ENCODE results near the gene RTL10.
"Not testable (repeated sequence)": the region's sequence is repeated elsewhere in the genome, so short reads cannot be mapped to it uniquely, and the experiment has no call there.

Gene RTL10

DNA sequence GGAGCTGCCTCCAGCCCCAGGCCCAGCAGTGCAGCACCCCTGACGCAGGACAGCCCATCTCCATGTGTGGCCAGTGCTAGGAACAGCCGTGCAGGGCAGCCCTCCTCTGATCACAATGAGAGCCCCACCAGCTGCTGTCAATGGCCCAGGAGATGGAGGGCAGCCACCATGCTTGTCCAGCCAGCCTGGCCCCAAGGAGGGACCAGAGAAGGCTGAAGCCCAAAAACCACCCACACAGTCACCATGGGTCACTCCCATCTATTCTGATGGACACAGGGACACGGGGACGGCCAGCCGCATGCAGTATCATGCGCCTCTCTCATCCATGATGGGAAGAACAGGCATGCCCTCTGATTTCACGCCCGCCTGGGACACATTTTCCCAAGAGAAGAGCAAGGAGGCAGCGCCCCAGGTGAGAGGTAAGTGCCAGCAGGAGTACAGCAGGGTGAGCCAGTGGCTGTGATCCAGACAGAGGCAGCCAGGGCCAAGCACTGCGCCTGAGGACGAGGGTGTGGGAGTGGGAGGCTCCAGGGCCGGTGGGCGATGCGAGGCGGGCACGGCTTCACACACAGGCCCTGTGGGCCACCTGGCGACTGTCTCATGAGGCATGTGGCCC lies 33.6 kb upstream of the RTL10 start:
- DNase-seq = no peak

DNA sequence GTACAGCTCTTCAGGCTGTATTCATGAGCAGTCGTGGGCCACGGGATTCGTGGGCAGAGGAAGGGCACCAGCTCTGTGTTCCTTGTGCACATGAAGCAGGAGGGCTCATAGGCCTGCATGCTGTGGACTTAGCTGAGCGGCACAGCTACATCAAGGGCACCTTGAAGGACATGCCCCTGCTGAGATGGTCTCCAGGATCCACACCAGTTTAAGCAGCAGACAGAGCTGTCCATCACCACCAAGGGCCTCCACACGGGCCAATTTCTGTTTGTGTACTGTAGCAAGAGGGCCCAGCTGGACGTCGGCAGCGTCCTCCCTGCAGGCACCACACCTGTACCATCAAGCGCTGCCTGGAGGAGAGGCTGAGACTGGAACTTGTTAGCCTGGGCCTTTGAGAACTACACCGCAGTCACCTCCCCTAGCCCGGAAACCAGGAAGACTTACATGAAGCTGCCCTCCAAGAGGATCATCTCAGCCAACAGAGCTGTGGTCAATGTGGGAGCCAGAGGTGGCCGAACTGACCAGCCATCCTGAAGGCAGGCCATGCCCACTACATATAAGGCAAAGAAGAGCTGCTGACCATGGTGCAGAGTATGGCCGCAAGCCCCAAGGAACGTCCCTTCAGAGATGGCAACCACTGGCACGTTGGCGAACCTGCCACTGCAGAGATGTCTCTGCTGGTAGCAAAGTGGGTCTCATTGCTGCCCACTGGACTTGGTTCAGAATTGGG lies 32.7 kb upstream of the RTL10 start:
- DNase-seq = no peak

GRCh38 chr22:19886605-19887255 lies 32.1 kb upstream of the RTL10 start:
- DNase-seq = no peak

DNA sequence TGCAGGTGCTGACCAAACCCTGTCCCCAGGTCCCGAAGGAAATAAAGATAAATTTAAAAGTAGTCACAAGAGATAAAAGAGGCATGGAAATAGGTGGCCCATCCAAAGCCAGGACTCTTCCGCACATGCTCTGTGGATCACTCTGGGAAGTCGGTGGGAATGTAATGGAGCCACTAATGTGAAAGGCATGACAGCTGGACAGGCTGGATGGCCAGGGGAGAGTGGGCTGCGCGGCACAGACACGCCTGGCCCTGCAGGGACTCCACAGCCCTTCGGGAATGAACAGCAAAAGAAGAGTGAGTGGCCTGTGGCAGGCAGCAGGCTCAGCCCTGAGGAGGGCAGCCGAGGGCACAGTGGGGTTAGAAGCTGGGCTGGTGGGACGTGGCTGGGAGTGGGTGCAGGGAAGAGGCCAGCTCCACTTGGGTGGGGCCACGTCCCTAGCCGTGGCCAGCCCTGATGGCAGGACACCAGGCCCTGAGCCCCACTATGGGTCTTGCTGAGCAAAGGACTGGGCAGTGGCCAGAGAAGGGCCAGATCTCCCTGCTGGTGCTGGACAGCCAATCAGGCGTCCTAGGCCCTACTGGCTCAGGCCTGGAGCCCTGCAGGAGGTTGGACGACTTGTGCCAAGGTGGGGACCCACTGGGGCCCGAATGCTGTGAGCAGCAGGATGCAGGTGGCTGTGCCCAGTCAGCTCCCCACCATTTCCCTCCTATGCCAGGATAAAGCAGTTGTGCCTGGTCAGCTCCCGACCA lies 31.3 kb upstream of the RTL10 start:
- DNase-seq = no peak

GRCh38 chr22:19884954-19885751 lies 30.5 kb upstream of the RTL10 start:
- no peak for DNase-seq

DNA sequence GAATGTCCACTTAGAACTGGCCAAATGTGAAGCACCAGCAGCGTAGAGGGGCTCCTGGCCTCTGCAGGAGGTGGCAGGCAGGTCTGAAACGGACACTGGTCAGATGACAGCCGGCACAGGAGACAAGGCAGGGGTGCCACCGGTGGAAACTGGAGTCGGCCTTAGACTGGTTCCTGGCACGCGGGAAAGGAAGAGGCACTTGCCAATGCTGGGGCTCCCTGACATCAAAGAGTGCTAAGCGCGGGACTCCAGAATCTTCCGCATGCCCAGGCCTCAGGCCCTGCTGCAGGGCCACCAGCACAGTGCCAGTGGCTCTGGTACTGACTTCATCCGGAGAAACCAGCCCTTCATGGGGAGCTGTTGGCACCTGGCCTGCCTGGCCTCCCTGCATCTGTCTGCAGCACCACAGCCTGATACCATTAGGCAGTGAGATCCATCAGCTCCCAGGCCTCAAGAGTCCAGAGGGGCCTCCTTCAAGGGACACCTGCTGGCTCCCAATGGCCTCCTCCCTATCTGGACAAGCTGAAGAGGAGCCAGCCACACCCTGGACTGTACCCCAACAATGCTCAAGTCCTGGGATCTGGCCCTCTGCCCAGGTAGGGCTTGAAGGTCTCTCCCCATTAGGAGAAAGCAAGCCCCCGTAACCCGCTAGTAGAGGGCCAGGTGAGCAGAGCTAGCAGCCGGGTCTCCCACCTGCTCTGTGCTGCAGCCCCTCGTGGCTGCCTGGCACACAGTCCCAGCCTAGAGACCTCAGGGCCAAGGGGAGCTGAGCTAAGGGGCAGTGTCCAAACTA lies 29.7 kb upstream of the RTL10 start:
- no peak for DNase-seq

GRCh38 chr22:19883446-19883845 lies 28.8 kb upstream of the RTL10 start:
- DNase-seq = not testable (repeated sequence)

DNA sequence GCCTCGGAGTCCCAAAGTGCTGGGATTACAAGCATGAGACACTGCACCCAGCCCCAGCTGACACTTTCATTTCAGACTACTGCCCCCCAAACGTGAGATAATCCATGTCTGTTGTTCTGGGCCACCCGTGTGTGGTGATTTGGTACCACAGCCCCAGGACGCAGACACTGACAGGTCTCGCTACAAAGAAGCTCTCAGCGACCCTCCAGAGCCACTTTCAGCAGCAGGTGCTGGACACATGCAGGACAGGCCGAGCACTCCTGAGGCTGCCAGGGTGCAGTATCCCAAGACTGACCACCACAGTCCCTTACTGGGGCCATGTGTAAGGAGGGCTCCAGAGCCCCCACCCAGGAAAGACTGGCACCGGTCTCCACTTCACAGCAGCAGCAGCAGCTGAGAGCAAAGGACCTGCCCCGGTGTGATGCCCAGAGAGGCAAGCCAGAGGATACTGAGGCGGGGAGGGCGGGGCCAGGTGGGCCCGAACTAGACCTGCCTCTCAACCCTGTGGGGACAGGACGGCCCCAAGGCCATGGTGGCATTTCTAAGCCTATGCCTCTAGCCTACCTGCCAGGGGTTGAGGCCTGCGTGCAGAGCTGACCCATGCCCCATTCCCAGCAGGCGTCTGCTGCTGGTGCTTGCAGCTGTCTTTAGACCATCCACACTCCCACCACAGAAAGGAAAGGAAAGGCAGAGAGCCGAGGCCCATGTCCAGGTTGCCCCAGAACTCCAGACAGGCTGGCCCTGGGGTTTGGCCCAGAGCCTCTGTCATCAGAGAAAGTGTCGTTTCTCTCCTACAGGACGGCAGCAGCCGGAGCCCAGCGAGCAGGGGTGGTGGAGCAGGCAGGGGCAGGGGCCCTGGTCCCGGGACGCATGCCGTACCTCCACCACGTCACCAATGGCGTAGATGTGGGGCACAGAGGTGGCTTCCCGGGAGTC lies 28.0 kb upstream of the RTL10 start:
- no peak for DNase-seq

DNA sequence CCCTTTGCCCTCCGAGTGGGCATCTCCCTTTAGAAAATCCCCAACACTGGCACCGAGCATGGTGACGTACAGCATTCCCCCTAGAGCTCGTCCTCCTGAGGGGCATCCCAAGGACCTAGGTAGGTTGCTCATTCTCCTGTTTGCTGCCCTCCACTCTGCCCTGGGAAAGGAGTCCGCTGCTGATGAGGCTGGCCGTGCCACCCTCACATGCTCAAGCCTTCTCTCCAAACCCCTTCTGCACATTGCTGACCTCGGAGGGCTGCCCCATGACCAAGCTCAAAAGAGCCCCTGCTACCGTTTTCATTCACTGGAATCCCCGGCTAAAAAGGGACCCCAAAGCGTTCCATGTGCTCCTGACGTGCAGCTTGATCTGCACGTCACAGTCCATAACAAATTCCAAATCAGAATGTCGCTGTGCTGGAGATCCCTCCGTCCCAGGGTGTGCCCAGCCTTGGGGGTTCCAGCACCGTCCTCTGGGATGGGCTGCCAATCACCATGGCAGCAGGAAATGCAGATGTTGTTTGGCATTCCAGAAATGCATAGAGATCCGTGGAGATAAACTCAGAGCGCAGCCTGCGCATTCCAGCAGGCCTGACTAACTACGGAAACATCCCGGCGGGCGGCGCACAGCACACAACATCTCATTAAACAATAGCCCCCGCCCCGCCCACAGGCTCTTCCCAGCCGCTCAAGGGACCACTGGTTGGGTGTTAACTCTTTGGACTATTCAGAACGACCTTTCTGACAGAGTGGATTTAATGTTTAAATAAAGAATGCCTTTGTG lies 26.3 kb upstream of the RTL10 start:
- DNase-seq = no peak

DNA sequence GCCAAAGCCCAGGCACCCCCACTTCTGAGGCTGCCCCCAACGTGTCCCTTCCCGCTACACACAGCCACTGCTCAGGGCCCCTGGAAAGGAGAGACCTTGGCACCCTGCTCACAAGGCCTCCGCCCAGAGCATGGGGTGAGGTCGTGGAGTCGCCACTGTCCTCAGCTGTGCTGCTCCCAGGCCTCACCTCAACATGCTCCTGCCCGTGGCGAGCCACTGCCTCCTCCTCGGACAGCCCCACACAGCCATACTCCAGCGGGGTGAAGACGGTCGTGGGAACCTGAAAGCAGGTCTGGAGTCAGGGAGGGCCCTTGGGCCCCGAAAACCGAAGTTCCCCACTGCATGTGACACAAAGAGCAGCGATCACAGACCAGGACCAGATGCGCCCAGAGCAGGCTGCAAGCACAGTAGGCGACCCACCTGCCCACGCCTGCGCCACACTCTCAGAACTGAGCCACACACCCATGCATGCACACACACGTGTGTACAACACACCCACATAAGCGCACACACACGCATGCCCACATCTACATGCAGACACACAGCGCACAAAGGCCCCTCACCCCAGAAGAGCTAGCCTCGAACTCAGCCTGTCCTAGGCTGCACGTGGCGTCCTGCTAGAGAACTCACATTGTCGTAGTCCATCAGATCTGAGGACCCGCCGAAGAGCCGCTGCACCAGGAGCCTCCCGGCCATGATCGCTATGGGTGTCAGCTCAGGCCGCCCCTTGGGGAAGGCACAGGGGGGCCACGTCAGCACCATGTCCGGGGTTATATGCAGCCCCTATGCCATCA lies 25.5 kb upstream of the RTL10 start:
- no peak for DNase-seq

- no peak for DNase-seq
Observed at GRCh38 chr22:19879643-19879991, 24.9 kb upstream of the RTL10 start.

- DNase-seq = no peak
Observed at GRCh38 chr22:19879246-19879570, 24.5 kb upstream of the RTL10 start.

DNA sequence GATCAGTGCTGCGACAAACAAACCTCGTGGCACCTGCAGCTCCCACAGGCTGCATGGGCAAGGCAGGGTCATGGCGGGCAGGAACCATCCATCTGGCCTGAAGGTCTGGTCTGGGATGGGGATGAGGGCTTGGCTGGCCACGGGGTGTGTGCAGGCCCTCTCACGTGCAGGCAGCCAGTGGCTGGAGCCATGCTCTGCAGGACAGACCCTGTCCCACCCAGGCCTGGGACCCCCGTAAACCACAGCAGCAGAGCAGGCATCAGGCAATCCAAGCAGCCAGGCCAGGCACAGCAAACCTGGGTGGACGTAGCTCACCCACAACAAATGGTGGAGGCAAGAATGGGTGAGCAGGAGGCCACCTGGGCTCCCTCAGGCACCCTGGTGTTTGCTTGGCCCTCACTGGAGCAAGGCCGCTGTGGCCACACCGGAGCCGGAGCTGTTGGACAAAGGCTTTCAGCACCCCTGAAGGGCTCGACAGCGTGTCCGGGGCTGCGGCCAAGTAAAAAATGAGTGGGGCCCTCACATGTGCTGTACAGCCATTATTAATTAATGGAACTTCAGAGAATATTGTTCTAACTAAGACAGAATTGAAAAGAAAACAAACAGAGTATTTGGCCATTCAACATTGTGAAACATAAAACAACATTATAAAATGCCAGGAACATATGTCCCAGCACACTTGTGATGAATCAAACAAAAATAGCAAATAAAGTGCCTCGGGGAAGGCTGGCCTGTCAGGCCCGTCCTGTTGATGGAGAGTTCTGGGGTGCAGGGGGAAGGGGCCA lies 24.0 kb upstream of the RTL10 start:
- no peak for DNase-seq

DNA sequence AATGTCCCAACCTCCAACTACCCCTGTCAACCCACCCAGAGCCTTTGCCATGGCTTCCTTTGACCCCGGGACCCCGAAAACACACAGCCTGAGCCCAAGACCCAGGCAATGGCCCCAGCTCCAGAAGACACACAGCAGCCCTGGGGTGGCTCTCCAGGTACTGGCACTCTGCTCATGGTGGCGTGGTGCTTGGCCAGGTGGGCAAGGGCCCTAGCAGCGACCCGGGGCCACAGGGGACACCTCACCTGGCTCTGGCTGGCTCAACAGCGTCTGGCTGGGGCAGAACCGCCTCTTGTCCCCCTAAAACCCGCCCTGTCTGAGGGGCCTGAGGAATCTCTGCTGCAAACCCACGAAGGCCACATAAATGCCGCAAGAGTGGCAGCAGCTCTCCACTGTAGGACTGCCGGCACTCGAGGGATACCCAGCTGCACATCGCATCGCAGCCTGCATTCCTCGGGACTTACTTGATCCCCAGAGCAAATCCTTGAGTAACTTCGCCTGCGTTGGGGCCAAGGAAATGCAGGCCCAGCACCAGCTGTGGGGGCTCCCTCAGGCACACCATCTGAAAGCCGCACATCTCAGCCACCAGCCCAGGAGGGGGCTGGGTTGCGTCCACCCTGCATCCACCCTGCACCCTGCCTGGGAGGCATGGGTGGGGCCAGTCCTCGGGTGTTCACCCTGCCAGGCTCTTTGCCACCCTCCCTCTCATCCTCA lies 23.1 kb upstream of the RTL10 start:
- no peak for DNase-seq

DNA sequence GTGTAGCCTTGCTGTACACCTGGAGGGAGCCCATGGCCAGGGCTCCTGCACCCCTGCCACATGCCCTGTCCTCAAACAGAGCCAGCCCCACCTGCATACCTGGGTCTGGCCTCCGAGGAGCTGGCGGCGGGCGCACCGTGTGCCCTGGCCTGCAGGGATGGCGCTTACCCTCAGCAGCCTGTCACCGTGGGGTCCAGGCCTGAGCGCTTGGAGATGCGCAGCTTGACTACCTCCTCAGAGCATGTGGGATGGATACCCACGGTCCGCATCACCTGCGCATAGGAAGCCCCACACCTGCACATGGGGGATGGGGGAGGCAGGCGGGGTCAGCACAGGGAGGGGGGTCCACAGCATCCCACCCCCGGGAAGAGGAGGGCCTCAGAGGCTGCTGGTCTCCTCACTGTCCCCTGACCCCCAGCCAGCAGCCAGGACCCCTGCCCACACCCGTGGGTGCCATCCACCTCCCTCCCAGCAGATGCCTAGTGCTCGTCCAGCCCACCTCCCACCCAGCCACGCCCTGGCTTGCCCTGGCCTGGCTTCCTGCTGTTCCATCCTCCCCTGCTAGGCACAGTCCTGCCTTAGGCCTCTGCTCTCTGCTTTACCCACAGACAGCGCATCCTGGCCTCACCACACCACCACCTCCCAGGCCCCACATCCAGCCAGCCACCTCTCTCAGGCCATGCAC lies 22.4 kb upstream of the RTL10 start:
- no peak for DNase-seq

- DNase-seq = no peak
Observed at GRCh38 chr22:19876314-19876940, 21.8 kb upstream of the RTL10 start.
